ENCODE results near the gene UBQLNL. TPM values are rescaled to one million over a fixed set of nuclear protein-coding genes. Genes with fewer than 3 reads are reported as not detected.

UBQLNL gene
- polyA plus RNA-seq, 1 experiment, result 0.42 TPM

GRCh38 chr11:5486421-5486820, 30.1 kb downstream of the UBQLNL start:
- CTCF ChIA-PET, result no interaction called here
- POLR2A ChIA-PET, result no interaction called here
- Histone ChIP-seq H3K27me3 (ENCODE audit: control insufficient read depth, insufficient read depth, low read length) (no peaks in the 10 kb centered on the region), H3K27ac (ENCODE audit: low read depth, low read length) (no peak overlapping the region), H3K4me3 (ENCODE audit: low read depth, low read length) (no peak overlapping the region), H3K9me3 (ENCODE audit: control insufficient read depth, insufficient read depth, low read length) (no peaks in the 10 kb centered on the region)
- TF ChIP-seq CTCF (IDR thresholded peaks at IDR 0.05; ENCODE audit: low read depth, low read length), result no peak
- no peak for DNase-seq (ENCODE audit: low read depth, low spot score)

DNA sequence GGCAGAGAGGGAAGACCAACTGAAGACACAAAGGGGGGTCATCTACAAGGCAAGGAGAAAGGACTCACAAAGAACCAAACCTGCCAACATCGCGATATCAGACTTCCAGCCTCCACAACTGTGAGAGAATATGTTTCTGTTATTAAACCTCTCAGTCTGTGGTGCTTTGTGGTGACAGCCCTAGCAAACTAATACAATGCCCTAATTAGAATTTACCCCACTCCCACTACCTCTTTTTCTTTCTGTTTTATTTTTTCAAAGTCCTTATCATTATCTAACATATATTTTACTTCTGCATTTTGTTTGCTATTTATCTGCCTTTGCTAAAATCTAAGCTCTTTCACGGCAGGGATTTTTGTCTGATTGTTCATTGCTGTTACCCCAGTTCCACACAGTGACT, 30.5 kb downstream of the UBQLNL start:
- H3K27ac ChIP-seq (ENCODE audit: low read depth, low read length), result no peak overlapping the region
- DNase-seq (ENCODE audit: low read depth, low spot score), result no peak
- no peak overlapping the region for H3K4me3 ChIP-seq (ENCODE audit: low read depth, low read length)
- ChIA-PET POLR2A (no interaction called here), CTCF (no interaction called here)
- no peaks in the 10 kb centered on the region for H3K9me3 ChIP-seq (ENCODE audit: control insufficient read depth, insufficient read depth, low read length)
- no peaks in the 10 kb centered on the region for H3K27me3 ChIP-seq (ENCODE audit: control insufficient read depth, insufficient read depth, low read length)
- no peak for TF ChIP-seq CTCF (IDR thresholded peaks at IDR 0.05; ENCODE audit: low read depth, low read length)

DNA sequence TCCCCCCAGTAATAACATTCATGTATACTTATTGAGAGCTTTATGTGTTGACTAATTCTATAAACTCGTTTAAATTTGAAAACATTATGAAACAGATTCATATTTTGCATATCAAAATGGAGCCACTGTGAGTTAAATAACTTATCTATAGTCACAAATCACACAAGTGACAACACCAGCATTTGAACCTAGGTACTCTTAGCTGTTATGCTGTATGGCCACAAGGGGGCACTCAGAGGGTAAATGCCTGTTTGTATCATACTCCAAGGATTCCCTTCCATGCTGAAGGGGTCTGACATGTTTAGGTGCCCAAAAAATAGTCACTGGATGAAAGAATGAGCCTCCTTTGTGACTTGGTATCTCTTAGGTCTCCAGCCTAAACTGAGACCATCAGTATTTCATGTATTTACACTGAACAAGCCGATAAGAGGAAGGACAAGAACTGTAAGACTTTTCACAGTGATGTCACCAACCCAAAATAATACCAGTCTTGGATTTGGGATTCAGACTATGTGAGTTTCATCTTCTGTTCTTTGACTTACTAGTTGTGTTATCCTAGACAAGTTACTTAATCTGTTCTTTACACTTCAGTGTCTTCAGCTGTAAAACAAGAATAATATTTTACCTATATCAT, 40.2 kb downstream of the UBQLNL start:
- no peak overlapping the region for H3K4me3 ChIP-seq (ENCODE audit: low read depth, low read length)
- no peaks in the 10 kb centered on the region for H3K27me3 ChIP-seq (ENCODE audit: control insufficient read depth, insufficient read depth, low read length)
- peak; percentile 90 for TF ChIP-seq CTCF (IDR thresholded peaks at IDR 0.05; ENCODE audit: low read depth, low read length)
- POLR2A ChIA-PET, result no interaction called here
- CTCF ChIA-PET, result interaction anchor here (0.6 to 2.8 kb wide), 37 partner anchors 9 to 839 kb away, joined by 3 to 35 read pairs (median 4); partner anchors contain the start of genes OR52N2 and TRIM22
- H3K27ac ChIP-seq (ENCODE audit: low read depth, low read length), result no peak overlapping the region
- peak; percentile 7 for DNase-seq (ENCODE audit: low read depth, low spot score)
- H3K9me3 ChIP-seq (ENCODE audit: control insufficient read depth, insufficient read depth, low read length), result no peaks in the 10 kb centered on the region

DNA sequence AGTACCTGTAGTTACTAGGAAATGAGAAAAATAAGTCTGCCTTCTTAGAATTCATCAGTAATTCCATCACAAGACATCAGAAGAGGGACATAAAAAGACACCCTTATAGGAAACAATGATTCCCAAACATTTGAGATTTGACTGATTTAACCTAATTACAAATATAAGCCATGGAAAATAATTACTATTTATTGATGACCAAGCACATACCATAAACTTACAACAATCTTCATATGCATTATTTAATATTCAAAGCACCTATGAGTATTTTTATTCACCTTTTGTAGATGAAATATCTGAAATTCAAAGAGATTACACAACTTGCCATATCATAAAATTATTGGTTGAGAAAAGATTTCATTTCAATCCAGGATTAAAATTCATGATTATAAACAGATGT, 42.6 kb downstream of the UBQLNL start:
- no peak overlapping the region for H3K27ac ChIP-seq (ENCODE audit: low read depth, low read length)
- DNase-seq (ENCODE audit: low read depth, low spot score), result no peak
- no peak for TF ChIP-seq CTCF (IDR thresholded peaks at IDR 0.05; ENCODE audit: low read depth, low read length)
- POLR2A ChIA-PET, result no interaction called here
- CTCF ChIA-PET, result no interaction called here
- no peaks in the 10 kb centered on the region for H3K27me3 ChIP-seq (ENCODE audit: control insufficient read depth, insufficient read depth, low read length)
- no peaks in the 10 kb centered on the region for H3K9me3 ChIP-seq (ENCODE audit: control insufficient read depth, insufficient read depth, low read length)
- H3K4me3 ChIP-seq (ENCODE audit: low read depth, low read length), result no peak overlapping the region

- Histone ChIP-seq H3K27ac (ENCODE audit: low read depth, low read length) (no peak overlapping the region), H3K4me3 (ENCODE audit: low read depth, low read length) (no peak overlapping the region), H3K27me3 (ENCODE audit: control insufficient read depth, insufficient read depth, low read length) (no peaks in the 10 kb centered on the region), H3K9me3 (ENCODE audit: control insufficient read depth, insufficient read depth, low read length) (no peaks in the 10 kb centered on the region)
- ChIA-PET POLR2A (no interaction called here), CTCF (interaction anchor here (1.0 to 1.9 kb wide), 2 partner anchors 9 to 423 kb away, joined by 3 to 11 read pairs; no protein-coding TSS in a partner anchor)
- TF ChIP-seq CTCF (IDR thresholded peaks at IDR 0.05; ENCODE audit: low read depth, low read length), result no peak
- no peak for DNase-seq (ENCODE audit: low read depth, low spot score)
These were observed 49.0 kb downstream of the UBQLNL start for GRCh38 chr11:5467527-5467926.

Other genes with a start within 250 kb of the UBQLNL start
- 8.3 TPM in 2 replicates for gene HBE1, start 246.8 kb downstream of the UBQLNL start, polyA plus RNA-seq (2011; rRNA removed)
- 0.67 and 0.82 TPM in 2 replicates for gene OR51B4, start 214.8 kb downstream of the UBQLNL start, polyA plus RNA-seq (2011; rRNA removed)
- gene OR51B2, start 192.4 kb downstream of the UBQLNL start, polyA plus RNA-seq (2011; rRNA removed), result not detected in 2 replicates
- 0.56 and 0.84 TPM in 2 replicates for gene OR51B5, start 173.2 kb downstream of the UBQLNL start, polyA plus RNA-seq (2011; rRNA removed)
- gene OR51B6, start 165.2 kb downstream of the UBQLNL start, polyA plus RNA-seq (2011; rRNA removed), result not detected in 2 replicates
- gene OR51M1, start 132.9 kb downstream of the UBQLNL start, polyA plus RNA-seq (2011; rRNA removed), result 0.06 and 0.12 TPM in 2 replicates
- not detected in 2 replicates for gene OR51Q1, start 94.6 kb downstream of the UBQLNL start, polyA plus RNA-seq (2011; rRNA removed)
- gene OR51I1, start 75.2 kb downstream of the UBQLNL start, polyA plus RNA-seq (2011; rRNA removed), result not detected in 2 replicates
- not detected in 2 replicates for gene OR51I2, start 67.4 kb downstream of the UBQLNL start, polyA plus RNA-seq (2011; rRNA removed)
- not detected in 2 replicates for gene OR52D1, start 28.0 kb downstream of the UBQLNL start, polyA plus RNA-seq (2011; rRNA removed)
- not detected in 2 replicates for gene UBQLN3, start 6.7 kb downstream of the UBQLNL start, polyA plus RNA-seq (2011; rRNA removed)
- 0.10 TPM in 1 of 2 replicates, not detected in the other for gene OR52H1, start 31.8 kb upstream of the UBQLNL start, polyA plus RNA-seq (2011; rRNA removed)
- gene OR52B6, start 64.2 kb upstream of the UBQLNL start, polyA plus RNA-seq (2011; rRNA removed), result not detected in 2 replicates
- 5.7 and 6.8 TPM in 2 replicates for gene TRIM6, start 79.9 kb upstream of the UBQLNL start, polyA plus RNA-seq (2011; rRNA removed)
- 12.8 and 18.3 TPM in 2 replicates for gene TRIM34, start 108.3 kb upstream of the UBQLNL start, polyA plus RNA-seq (2011; rRNA removed)
- 46.3 and 53.3 TPM in 2 replicates for gene TRIM5, start 168.4 kb upstream of the UBQLNL start, polyA plus RNA-seq (2011; rRNA removed)
- 79.9 and 100 TPM in 2 replicates for gene TRIM22, start 173.1 kb upstream of the UBQLNL start, polyA plus RNA-seq (2011; rRNA removed)
- not detected in 2 replicates for gene OR56B1, start 219.7 kb upstream of the UBQLNL start, polyA plus RNA-seq (2011; rRNA removed)
- gene OR52N4, start 237.5 kb upstream of the UBQLNL start, polyA plus RNA-seq (2011; rRNA removed), result not detected in 2 replicates

All from AG04450 (cell line).